Effector memory CD4-positive, alpha-beta T cell (primary cell): ENCODE measurements around the gene CDIP1.
A peak's percentile ranks its signal among the peaks of the same experiment; 100 is the strongest.

Experiments used
- DNase-seq, 3 donors: peaks; one replicate each; pipeline ENCODE4 v3.0.0-alpha.2; 2020
- H3K27ac ChIP-seq: 2 replicates; pipeline ENCODE4 v1.7.0; 2013; ENCODE audit warnings: mild to moderate bottlenecking, low read length, moderate library complexity; ENCODE audit not compliant: insufficient read depth, poor library complexity, severe bottlenecking
- H3K27me3 ChIP-seq: replicated peaks from 2 replicates; pipeline ENCODE4 v1.7.0; 2013; ENCODE audit warnings: mild to moderate bottlenecking, low read length; ENCODE audit not compliant: insufficient read depth, control insufficient read depth, poor library complexity, severe bottlenecking
- H3K36me3 ChIP-seq: 2 replicates; pipeline ENCODE4 v1.7.0; 2013; ENCODE audit warnings: mild to moderate bottlenecking, low read length, moderate library complexity; ENCODE audit not compliant: control insufficient read depth, insufficient read depth
- H3K4me1 ChIP-seq: 2 replicates; pipeline ENCODE4 v1.7.0; 2013; ENCODE audit warnings: low read length, mild to moderate bottlenecking; ENCODE audit not compliant: control insufficient read depth, insufficient read depth, poor library complexity, severe bottlenecking
- H3K4me3 ChIP-seq: 2 replicates; pipeline ENCODE4 v1.7.0; 2013; ENCODE audit warnings: low read length, low read depth, mild to moderate bottlenecking; ENCODE audit not compliant: insufficient read depth, poor library complexity, severe bottlenecking
- H3K9me3 ChIP-seq: 2 replicates; pipeline ENCODE4 v1.7.0; 2013; ENCODE audit warnings: mild to moderate bottlenecking, low read length, moderate library complexity; ENCODE audit not compliant: control insufficient read depth

CDIP1 gene

DNA sequence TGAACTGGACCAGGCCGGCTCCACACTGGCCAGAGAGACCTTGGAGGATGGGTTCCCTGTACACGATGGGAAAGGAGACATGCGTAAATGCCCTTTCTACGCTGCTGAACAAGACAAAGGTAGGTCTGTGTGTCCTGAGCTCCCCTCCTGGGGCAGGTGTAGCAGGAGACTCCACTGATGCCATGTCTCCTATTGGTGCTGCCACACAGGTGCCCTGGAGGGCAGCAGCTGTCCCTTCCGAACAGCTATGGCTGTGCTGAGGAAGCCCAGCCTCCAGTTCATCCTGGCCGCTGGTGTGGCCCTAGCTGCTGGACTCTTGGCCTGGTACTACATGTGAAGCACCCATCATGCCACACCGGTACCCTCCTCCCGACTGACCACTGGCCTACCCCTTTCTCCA lies 29.2 kb downstream of the CDIP1 start:
- H3K4me1 ChIP-seq = peaks cover 33% of the 10 kb centered on the region
- H3K9me3 ChIP-seq = no peaks in the 10 kb centered on the region
- H3K27me3 ChIP-seq = no peaks in the 10 kb centered on the region
- H3K36me3 ChIP-seq = peaks cover 66% of the 10 kb centered on the region
- DNase-seq = no peak
- no peak overlapping the region for H3K4me3 ChIP-seq
- no peak overlapping the region for H3K27ac ChIP-seq

DNA sequence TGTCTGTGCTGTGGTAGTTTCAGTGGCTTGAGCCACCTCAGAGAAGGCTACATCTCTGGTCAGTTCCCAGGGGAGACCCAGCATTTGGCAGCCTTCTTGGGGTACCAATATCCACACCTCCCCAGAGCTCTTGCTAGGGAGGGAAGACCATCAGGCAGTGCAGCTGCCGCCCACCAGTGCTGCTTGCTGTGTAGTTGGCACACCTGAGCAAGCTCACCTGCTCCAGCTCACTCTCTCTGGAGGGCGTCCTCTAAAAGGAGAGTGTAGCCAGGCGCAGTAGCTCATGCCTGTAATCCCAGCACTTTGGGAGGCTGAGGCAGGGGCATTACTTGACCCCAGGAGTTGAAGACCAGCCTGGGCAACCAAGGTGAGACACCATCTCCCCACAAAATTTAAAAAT lies 29.8 kb downstream of the CDIP1 start:
- H3K9me3 ChIP-seq = no peaks in the 10 kb centered on the region
- no peak overlapping the region for H3K4me3 ChIP-seq
- H3K27me3 ChIP-seq = no peaks in the 10 kb centered on the region
- no peak for DNase-seq
- peaks cover 32% of the 10 kb centered on the region for H3K4me1 ChIP-seq
- H3K27ac ChIP-seq = no peak overlapping the region
- peaks cover 66% of the 10 kb centered on the region for H3K36me3 ChIP-seq

DNA sequence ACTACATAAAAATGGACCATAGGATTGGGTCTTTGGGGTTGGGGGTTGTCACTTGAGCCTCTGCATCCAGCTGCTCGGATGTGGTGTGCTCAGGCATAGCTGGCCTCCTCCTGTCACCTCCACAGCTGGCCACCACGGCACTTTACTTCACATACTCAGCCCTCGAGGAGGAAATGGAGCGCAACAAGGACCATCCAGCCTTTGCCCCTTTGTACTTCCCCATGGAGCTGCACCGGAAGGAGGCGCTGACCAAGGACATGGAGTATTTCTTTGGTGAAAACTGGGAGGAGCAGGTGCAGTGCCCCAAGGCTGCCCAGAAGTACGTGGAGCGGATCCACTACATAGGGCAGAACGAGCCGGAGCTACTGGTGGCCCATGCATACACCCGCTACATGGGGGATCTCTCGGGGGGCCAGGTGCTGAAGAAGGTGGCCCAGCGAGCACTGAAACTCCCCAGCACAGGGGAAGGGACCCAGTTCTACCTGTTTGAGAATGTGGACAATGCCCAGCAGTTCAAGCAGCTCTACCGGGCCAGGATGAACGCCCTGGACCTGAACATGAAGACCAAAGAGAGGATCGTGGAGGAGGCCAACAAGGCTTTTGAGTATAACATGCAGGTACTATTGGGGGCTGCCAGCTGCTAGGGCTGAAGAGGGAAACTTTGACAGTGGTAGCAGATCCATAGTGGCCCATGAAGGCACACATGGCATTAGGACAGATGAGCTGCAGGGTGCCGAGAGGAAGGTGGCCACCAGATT lies 30.8 kb downstream of the CDIP1 start:
- H3K4me1 ChIP-seq = peaks cover 39% of the 10 kb centered on the region
- peaks cover 60% of the 10 kb centered on the region for H3K36me3 ChIP-seq
- no peak overlapping the region for H3K27ac ChIP-seq
- no peaks in the 10 kb centered on the region for H3K27me3 ChIP-seq
- H3K9me3 ChIP-seq = no peaks in the 10 kb centered on the region
- DNase-seq = no peak
- H3K4me3 ChIP-seq = no peak overlapping the region

DNA sequence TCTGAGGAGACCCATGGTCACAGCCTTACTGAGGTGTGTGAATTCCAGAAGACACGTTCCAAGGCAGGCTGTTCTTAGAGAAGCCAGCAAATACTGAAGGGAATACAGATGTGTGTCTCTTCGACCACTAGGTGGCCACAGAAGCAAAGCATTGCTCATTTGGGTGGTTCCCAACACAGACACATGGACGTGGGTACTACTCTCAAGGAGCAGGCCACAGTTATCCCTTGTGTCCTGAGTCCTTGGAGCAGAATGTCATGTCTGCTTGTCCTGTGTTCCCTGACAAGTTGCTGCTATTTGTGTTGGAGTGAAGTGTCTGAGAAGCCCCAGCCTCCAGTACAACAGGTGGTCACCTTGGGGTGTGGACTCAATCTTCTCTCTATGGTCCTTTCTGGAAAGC lies 32.1 kb downstream of the CDIP1 start:
- peaks cover 47% of the 10 kb centered on the region for H3K36me3 ChIP-seq
- peaks cover 51% of the 10 kb centered on the region for H3K4me1 ChIP-seq

GRCh38 chr16:4505356-4506147 lies 33.0 kb downstream of the CDIP1 start:
- DNase-seq = peak; percentile 56 to 76 (median 62)
- H3K4me3 ChIP-seq = peak overlapping the region; percentile 23
- H3K36me3 ChIP-seq = peaks cover 38% of the 10 kb centered on the region
- peak overlapping the region; percentile 85 for H3K27ac ChIP-seq
- H3K4me1 ChIP-seq = peaks cover 58% of the 10 kb centered on the region
- no peaks in the 10 kb centered on the region for H3K27me3 ChIP-seq
- H3K9me3 ChIP-seq = no peaks in the 10 kb centered on the region

More for the DNA sequence above, 32.1 kb downstream of the CDIP1 start:
- Histone ChIP-seq H3K27me3 (no peaks in the 10 kb centered on the region), H3K9me3 (no peaks in the 10 kb centered on the region), H3K27ac (peak overlapping the region; percentile 85), H3K4me3 (peak overlapping the region; percentile 23)
- peak; percentile 29 to 51 (median 32) for DNase-seq

DNA sequence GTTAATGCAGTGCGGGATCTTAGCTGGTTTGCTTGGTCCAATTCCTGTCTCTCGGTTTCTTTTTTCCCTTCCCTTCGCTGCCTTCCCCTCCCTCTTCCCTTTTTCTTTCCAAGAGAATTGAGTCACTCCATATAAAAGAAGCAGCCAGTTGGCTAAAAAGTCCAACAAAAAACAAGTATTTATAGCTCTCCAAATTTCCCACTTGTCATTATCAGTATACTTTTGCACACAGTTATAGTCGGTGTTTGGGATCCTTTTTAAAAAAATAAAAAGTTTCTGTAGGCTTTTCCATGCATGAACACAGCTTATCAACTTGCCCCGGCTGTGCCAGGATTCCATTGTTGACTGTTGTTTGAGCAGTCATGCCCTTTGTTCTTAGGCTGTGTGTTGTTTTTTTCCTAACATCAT lies 37.5 kb downstream of the CDIP1 start:
- no peak overlapping the region for H3K4me3 ChIP-seq
- H3K27ac ChIP-seq = no peak overlapping the region
- peaks cover 3% of the 10 kb centered on the region for H3K36me3 ChIP-seq
- peaks cover 61% of the 10 kb centered on the region for H3K4me1 ChIP-seq
- no peak for DNase-seq
- H3K9me3 ChIP-seq = no peaks in the 10 kb centered on the region
- H3K27me3 ChIP-seq = no peaks in the 10 kb centered on the region

DNA sequence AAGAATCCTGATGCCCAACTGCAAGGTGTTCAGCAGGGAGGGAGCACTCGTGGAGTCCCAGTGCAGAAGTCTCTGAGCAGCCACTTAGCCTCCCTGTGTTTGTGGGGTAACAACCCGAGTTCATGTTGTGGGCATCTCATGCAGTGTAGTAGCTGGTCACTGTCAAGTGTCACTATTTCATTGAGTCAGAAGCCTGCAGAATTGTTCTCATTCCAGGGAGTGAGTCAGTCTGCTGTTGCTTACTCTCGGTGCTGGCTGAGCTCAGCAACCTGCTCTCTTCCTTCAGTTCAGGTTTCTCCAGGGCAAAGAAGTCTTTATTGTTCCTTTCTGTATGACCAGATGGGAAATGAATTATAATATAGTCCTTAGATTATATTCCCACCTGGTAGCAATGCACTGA lies 38.3 kb downstream of the CDIP1 start:
- no peak for DNase-seq
- H3K27me3 ChIP-seq = no peaks in the 10 kb centered on the region
- H3K36me3 ChIP-seq = peaks cover 3% of the 10 kb centered on the region
- H3K27ac ChIP-seq = peak overlapping the region; percentile 15
- peaks cover 57% of the 10 kb centered on the region for H3K4me1 ChIP-seq
- no peaks in the 10 kb centered on the region for H3K9me3 ChIP-seq
- H3K4me3 ChIP-seq = no peak overlapping the region

- Histone ChIP-seq H3K9me3 (no peaks in the 10 kb centered on the region), H3K4me3 (no peak overlapping the region), H3K36me3 (peaks cover 3% of the 10 kb centered on the region), H3K4me1 (peaks cover 47% of the 10 kb centered on the region), H3K27me3 (no peaks in the 10 kb centered on the region), H3K27ac (no peak overlapping the region)
- no peak for DNase-seq
Measured at GRCh38 chr16:4499196-4499555, 39.4 kb downstream of the CDIP1 start.

- Histone ChIP-seq H3K27ac (no peak overlapping the region), H3K9me3 (no peaks in the 10 kb centered on the region), H3K4me3 (no peak overlapping the region), H3K27me3 (no peaks in the 10 kb centered on the region), H3K36me3 (peaks cover 3% of the 10 kb centered on the region), H3K4me1 (peaks cover 42% of the 10 kb centered on the region)
- no peak for DNase-seq
Measured at GRCh38 chr16:4498546-4499195, 39.9 kb downstream of the CDIP1 start.

DNA sequence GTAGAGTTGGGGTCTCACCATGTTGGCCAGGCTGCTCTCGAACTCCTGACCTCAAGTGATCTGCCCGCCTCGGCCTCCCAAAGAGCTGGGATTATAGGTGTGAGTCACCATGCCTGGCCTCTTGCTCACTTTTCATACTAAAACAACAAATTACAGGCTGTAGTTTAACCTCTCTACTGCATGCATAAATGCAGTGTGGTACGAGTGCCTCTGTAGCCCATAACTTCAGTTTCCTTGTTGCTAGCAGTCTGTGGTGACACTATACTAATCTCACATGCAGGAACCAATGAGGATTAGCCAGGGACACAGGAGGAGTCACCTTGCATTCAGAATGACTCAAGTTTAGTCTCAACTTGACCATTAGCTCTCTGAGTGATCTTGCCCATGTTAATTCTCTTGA lies 42.3 kb downstream of the CDIP1 start:
- no peak for DNase-seq
- peaks cover 20% of the 10 kb centered on the region for H3K4me1 ChIP-seq
- no peaks in the 10 kb centered on the region for H3K27me3 ChIP-seq
- H3K27ac ChIP-seq = no peak overlapping the region
- peaks cover 7% of the 10 kb centered on the region for H3K36me3 ChIP-seq
- no peak overlapping the region for H3K4me3 ChIP-seq
- no peaks in the 10 kb centered on the region for H3K9me3 ChIP-seq
